Head of caudate nucleus (tissue), 42 donors: ENCODE data around the gene TIMP1.
A peak's percentile ranks its signal among the peaks of the same experiment; 100 is the strongest.

Experiments
- DNase-seq, 42 donors: peaks; one replicate each; pipeline versions ENCODE4 v3.0.0 to v3.0.0-alpha.2; 2020 to 2021; ENCODE audit warnings: mixed read lengths in 7 of 42
- intact Hi-C: fragments of 100-400 bp; cut with DNase I; formaldehyde crosslinking; loops from one replicate; pipeline ENCODE4 v1.15.0; 2022

TIMP1 gene

DNA sequence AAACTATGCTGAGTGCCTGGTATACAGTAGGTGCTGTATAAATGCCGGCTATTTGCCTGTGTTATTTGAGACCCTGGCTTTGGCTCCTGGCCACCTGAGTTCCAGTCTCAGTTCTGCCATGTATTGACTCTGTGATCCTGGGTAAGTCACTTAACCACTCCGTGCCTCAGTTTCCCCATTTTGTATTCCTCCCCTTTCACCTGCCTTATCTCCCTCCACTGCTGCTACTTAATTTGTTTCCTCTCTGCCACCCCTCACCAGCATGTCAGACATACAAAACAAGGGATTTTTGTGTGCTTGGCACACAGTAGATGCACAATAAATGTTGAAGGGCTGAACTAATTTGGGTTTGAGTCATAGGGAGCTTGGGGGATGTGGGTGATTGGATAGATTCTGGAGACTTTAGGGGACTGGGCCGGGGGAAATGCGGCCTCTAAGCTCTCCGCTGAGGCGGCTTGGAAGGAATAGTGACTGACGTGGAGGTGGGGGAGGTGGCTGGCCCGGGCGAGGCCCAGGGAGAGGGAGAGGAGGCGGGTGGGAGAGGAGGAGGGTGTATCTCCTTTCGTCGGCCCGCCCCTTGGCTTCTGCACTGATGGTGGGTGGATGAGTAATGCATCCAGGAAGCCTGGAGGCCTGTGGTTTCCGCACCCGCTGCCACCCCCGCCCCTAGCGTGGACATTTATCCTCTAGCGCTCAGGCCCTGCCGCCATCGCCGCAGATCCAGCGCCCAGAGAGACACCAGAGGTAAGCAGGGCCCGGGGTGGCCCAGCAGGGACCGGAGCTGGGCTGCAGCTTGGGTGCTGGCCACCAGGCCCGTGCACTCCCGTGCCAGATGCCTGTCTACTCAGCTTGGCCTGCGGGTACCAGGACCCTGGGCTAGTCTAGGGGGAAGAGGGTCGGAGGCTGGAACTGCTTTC lies at the start of gene TIMP1:
TSS of gene TIMP1 (plus strand) at position 706 of the 917 bp plus-strand sequence. CDS start 980 bp downstream, outside the sequence.
- intact Hi-C loops = no loop called here
- DNase-seq = peak; percentile 25 to 89 (median 66)

DNA sequence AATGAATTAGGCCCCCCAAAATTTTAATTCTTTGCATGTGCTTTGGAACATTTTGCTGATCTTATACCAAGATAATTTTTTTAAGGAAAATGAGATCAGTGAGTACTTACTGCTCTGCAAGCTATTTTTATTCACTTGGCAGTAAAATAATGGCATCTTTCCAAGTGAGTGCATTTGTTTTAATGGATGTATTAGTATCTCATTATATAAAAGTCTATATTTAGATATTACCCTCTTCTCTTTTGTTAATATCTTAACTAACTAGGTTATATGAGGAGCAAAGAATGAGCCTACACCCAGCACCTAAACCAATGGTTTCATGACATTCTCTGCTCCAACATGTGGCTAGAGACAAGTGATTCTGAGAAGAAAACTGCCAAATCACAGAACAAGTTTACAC lies 42.4 kb upstream of the TIMP1 start:
- intact Hi-C loops = no loop called here
- DNase-seq = peak in 2 of 42 donors; percentile 11 to 40

DNA sequence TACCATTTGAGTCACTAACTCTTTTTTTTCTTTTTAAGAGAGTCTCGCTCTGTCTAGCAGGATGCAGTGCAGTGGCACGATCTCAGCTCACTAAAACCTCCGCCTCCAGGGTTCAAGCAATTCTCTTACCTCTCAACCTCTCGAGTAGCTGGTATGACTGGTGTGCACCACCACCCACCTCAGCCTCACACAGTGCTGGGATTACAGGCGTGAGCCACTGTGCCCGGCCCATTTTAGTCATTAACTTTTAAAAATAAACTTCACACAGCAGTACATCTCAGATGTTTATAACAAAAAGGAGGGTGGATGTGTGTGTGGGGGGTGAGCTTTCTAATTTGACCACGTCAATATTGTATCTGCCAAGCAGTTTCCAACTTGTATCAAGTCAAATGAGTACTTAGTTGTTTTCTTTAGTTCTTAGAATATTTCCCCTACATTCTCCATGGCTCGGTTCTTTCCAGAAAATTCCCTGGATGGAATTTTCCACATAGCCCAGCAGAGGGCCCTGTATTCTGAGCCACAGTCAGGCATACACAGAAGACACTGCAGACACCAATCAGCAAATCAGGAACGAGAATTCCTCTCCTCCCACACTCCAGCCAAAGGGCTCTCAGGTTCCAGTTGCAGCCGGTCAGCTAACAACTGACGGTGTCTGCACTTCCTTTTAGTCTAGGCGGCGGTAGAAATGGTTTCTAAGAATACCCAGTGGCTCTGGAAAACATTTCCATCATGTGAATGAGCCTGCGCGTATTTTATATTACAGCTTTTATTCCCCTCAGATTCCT lies 41.3 kb upstream of the TIMP1 start:
- intact Hi-C loops = no loop called here
- DNase-seq = peak; percentile 26 to 91 (median 74)

DNA sequence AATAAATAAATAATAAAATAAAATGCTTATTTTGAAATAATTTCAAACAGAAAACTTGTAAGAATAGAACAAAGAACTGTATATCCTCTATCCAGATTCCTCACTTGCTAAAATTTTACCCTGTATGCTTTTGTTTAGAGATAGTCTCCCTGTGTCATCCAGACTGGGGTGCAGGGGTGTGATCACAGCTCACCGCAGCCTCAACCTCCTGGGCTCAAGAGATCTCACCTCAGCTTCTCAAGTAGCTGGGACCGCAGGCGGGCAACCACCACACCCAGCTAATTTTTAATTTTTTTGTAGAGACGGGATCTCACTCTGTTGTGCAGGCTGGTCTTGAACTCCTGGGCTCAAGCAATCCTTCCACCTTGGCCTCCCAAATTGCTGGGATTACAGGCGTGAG lies 38.7 kb upstream of the TIMP1 start:
- no peak for DNase-seq
- intact Hi-C loops = no loop called here

DNA sequence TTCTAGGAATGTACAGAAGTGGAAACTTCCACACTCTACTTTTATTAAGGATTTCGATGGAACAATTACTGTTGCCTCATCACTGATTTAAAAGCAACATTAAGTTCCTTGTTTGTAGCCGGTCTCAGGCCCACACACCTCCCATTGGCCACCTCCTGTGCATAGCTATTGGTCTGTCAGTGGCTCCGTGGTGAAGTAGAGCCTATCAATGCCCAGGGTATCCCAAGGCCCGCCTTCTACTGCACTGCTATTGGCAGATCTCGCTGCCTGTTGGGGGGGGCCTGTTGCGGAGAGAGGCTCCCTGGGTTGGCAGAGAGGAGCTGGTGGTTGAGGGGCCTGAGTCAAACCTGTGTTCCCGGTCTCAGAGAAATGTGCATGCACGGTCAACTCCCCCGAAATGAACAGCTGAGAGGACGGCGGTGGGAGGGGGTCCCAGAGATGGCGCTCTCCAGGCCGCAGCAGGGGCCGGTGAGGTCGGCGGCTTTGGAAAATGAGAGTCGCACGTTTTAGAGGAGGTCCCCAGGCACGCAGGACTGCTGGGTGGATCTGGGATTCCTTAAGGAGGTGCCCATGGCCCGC lies 26.1 kb upstream of the TIMP1 start:
- intact Hi-C loops = no loop called here
- DNase-seq = peak; percentile 76 to 98 (median 92)

DNA sequence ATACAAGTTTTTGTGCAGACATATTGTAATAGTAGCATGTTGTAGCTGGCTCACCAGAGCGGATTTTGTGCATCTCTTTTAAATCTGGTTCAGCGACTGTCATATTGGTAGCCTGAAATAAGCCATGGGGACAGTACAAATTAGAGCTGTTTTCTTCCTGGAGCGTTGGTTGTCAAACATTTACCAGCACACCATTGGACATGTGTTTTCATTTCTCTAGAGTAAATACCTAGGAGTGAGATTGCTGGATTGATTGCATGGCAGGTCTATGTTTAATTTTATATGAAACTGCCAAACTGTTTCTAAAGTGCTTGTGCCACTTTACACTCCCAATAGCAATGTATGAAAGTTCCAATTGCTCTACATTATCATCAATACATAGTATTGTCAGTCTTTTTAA lies 23.8 kb upstream of the TIMP1 start:
- intact Hi-C loops = no loop called here

DNA sequence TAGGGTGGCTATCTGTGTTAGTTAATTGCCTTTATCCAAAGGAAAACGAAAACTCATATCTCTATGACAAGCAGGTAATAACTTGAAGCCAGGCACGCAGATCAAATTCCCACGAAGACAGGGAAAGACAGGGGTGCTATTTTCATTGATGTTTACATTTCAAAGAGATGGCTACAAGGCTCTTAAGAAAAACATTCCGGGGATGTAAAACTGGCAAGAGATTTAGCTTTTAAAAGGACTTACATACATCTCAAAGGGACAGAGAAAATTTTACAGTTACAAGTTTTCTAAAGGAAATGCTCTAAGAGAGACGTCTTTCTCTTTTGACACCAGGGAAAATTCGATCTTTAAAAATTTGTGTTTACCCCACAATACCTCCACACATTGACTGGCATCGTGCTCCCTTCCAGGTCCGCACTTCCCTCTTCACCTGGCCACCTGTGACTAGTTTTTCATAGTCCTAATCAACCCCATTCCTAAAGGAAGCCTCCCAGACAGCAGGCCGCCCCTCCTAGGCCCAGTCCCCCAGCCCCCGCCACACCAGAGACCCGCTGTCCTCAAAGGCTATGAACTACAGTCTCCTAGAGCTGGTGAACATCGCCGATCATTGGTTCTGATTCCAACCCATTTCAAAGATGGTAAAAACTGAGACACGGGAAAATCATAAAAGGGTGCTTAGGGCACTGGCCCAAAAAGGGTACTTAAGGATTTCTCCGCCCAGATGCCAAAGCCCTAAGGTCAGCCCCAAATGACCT lies 21.9 kb upstream of the TIMP1 start:
- intact Hi-C loops = no loop called here
- no peak for DNase-seq

More for the DNA sequence above, 23.8 kb upstream of the TIMP1 start:
- DNase-seq = no peak

DNA sequence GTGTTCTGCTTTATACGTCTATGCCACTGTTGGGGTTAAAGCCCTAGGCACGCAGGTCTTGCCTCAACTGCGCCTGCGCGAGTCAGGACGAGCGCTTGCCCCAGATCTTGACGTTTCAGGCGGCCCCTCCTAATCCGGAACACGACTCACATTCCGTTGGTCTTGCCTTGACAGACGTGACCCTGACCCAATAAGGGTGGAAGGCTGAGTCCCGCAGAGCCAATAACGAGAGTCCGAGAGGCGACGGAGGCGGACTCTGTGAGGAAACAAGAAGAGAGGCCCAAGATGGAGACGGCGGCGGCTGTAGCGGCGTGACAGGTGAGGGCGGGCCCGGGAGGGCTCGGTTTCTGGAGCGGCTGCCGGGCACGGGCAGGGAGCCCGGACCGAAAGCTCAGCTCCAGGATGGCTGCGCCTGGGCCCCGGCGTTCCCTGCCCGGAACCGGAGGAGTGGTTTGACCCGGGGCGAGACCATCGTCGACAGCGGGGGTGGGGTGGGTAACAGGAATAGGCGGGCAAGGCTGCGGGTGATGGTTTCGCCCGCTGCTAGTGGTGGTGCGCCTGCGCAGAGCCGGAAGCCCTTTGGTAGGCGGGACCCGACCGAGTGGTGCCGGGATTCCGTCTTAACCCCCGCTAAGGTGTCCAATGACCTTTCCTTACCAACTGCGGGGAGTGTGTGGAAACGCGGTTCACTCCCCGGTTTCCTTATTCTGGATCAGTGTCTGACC lies 21.1 kb upstream of the TIMP1 start, which contains the start of gene ARAF:
TSS of gene ARAF (plus strand) at position 272 of the 725 bp plus-strand sequence. CDS start 1,763 bp downstream, outside the sequence.
- peak; percentile 90 to 99 (median 96) for DNase-seq
- intact Hi-C loops = no loop called here

DNA sequence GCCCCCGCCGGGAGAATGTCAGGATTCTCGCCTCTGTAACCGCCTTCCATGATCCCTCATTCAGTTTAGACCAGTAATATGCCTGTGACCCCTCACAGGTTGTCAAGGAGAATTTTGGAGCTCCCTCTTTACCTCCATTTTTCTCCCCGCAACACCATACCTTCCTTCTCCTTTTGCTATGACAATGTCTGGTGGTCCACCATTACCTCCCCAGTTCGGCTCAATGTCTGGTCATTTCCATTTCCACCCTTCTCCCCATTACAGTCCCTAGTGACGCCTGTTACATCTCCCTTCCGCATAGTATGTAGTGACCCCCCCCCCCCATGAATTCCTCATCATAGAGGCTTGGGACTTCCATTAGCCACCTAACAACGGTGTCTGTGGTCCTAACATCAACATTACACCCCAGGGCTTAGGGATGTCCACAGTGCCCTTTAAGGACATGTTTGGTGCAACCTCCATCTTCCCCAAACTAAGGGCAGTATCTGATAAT lies 20.5 kb upstream of the TIMP1 start:
- DNase-seq = no peak
- intact Hi-C loops = no loop called here

DNA sequence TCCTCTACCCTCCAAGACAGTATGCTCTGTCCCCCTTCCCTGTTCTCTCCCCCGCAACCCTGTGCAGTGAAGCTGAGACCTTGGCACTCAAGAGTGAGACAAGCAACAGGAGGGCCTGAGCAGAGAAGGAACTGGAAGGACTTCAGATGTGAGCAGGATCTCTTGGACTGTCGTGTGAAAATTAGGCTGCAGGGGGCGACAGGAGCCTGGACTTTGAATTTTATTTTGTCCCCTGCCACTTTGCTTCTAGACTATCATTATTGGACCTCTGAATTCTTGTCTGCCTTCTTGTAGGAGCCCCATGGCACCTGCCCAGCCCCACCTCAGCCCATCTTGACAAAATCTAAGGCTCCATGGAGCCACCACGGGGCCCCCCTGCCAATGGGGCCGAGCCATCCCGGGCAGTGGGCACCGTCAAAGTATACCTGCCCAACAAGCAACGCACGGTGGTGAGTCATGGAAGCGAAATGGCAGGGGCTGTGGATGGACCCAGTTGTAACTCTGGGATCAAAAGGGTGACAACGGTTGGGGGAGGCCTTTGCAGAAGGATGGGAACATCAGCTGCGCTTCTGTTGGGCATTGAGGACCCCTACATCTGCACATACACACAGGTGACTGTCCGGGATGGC lies 19.5 kb upstream of the TIMP1 start:
- no peak for DNase-seq
- intact Hi-C loops = no loop called here

DNA sequence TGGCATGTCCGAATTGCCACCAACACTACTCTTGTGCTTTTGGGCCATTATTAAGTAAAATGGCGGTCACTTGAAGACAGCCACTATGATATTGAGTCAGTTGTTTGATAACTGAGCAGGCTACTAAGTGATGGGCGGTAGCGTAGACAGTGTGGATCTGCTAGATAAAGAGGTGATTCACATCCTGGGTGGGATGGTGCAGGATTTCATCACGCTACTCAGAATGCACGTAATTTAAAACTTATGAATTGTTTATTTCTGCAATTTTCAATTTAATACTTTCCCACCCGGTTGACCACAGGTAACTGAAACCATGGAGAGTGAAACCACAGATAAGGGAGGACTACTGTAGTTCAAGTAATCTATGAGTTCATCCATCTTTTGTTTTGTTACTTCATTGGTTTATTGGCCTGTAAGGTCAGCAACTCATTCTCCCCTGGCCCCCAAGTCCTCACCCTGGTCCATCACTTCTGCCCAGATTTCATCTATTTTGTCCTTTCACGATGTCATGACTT lies 18.4 kb upstream of the TIMP1 start:
- intact Hi-C loops = no loop called here

DNA sequence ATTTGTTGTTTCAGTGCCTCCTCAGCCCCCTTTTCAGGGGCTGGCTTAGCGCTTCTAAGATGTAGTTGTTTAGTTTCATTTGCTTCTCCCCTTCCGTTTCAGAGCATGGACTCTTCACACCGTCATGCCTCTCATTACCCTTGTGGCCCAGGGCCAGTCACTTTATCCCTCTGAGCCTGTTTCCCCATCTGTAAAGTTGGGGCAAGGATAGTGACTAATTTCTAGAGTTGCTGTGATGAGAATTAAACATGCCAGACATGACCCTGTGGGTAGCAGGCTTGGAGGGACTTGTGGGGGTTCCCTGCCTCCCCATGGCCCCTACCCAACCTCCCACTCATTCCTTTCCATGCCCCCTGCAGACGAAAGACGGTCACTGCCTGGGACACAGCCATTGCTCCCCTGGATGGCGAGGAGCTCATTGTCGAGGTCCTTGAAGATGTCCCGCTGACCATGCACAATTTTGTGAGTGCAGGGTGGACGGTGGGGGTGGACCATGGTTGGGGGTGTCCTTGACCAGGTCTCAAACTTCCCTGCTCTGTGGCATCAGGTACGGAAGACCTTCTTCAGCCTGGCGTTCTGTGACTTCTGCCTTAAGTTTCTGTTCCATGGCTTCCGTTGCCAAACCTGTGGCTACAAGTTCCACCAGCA lies 17.7 kb upstream of the TIMP1 start:
- no peak for DNase-seq
- intact Hi-C loops = no loop called here

More for the DNA sequence above, 18.4 kb upstream of the TIMP1 start:
- DNase-seq = no peak

DNA sequence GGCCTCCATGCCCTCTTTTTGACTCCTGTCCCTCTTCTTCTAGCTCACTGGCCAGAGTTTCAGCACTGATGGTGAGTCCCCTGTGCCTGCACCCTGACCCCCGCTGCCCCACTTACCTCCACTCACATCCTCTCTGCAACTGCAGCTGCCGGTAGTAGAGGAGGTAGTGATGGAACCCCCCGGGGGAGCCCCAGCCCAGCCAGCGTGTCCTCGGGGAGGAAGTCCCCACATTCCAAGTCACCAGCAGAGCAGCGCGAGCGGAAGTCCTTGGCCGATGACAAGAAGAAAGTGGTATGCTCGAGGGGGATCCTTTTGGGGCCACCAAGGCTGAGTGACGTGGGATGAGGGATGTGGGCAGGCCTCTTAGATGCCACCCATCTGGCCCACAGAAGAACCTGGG lies 15.4 kb upstream of the TIMP1 start:
- intact Hi-C loops = no loop called here
- no peak for DNase-seq

DNA sequence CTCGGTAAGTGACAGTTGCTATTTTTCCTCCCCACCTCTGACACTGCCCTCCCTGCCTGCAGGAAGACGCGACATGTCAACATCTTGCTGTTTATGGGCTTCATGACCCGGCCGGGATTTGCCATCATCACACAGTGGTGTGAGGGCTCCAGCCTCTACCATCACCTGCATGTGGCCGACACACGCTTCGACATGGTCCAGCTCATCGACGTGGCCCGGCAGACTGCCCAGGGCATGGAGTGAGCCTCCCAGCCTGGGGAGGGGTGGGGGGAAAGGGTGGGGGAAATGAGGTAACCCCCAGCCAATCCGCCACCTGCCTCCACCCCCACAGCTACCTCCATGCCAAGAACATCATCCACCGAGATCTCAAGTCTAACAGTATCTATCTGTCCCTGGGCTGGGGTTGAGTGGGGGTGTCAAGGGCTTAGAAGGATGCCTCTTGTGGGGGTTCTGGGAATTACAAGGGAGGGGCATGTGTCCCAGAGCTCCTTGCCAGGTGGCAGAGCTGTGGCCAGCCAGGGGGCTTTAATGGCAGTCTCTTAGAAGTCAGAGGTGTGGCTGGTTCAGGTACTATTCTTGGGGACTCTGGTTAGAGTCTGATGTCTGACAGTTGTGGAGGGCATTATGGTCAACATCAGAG lies 13.5 kb upstream of the TIMP1 start:
- intact Hi-C loops = no loop called here
- no peak for DNase-seq

DNA sequence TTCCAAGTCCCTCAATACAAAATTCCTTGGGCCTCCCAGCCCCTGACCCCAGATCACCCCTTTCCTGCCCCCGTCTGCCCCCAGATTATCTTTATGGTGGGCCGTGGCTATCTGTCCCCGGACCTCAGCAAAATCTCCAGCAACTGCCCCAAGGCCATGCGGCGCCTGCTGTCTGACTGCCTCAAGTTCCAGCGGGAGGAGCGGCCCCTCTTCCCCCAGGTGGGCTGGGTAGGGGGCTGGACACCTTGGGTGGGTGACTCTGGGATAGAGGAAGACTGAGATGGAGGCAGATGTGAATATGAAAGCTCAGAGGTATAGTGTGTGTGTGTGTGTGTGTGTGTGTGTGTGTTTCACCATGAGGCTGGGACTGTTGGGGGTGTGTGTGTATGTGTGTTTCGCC lies 11.4 kb upstream of the TIMP1 start:
- no peak for DNase-seq
- intact Hi-C loops = no loop called here

DNA sequence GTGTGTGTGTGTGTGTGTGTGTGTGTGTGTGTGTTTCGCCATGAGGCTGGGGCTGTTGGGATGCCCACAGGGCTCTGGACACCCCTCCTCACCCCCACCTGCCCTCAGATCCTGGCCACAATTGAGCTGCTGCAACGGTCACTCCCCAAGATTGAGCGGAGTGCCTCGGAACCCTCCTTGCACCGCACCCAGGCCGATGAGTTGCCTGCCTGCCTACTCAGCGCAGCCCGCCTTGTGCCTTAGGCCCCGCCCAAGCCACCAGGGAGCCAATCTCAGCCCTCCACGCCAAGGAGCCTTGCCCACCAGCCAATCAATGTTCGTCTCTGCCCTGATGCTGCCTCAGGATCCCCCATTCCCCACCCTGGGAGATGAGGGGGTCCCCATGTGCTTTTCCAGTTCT lies 11.0 kb upstream of the TIMP1 start:
- DNase-seq = peak in 5 of 42 donors; percentile 14 to 46 (median 34)
- intact Hi-C loops = no loop called here
